ENCODE measurements around the gene WDTC1. TPM values are rescaled to one million over a fixed set of nuclear protein-coding genes. Genes with fewer than 3 reads are reported as not detected.

WDTC1 gene
- total RNA-seq, 1 experiment from 2014 or later = 9.0 TPM

- in situ Hi-C loops (cut with HindIII; ENCODE audit: low pct_unique_long_range_greater_than_20kb, low sequenced_read_pairs) = no loop called here
- no peak for DNase-seq (ENCODE audit: low read depth, low spot score)
Measured at GRCh38 chr1:27316860-27317259, 82.4 kb downstream of the WDTC1 start.

- in situ Hi-C loops (cut with HindIII; ENCODE audit: low pct_unique_long_range_greater_than_20kb, low sequenced_read_pairs) = no loop called here
- DNase-seq (ENCODE audit: low read depth, low spot score) = no peak
Measured at GRCh38 chr1:27318136-27318535, 83.7 kb downstream of the WDTC1 start.

GRCh38 chr1:27318596-27318995 is 84.2 kb downstream of the WDTC1 start:
- in situ Hi-C loops (cut with HindIII; ENCODE audit: low pct_unique_long_range_greater_than_20kb, low sequenced_read_pairs) = no loop called here
- no peak for DNase-seq (ENCODE audit: low read depth, low spot score)

GRCh38 chr1:27321813-27322568 is 87.6 kb downstream of the WDTC1 start, which contains the start of gene TMEM222:
Gene TMEM222, plus strand, starts transcription at chr1:27322163. Its CDS starts 35 bp downstream, at chr1:27322198.
- peak; percentile 95 for DNase-seq (ENCODE audit: low read depth, low spot score)
- in situ Hi-C loops (cut with HindIII; ENCODE audit: low pct_unique_long_range_greater_than_20kb, low sequenced_read_pairs) = no loop called here

GRCh38 chr1:27322569-27323240 is 88.3 kb downstream of the WDTC1 start:
- in situ Hi-C loops (cut with HindIII; ENCODE audit: low pct_unique_long_range_greater_than_20kb, low sequenced_read_pairs) = no loop called here
- DNase-seq (ENCODE audit: low read depth, low spot score) = no peak

- in situ Hi-C loops (cut with HindIII; ENCODE audit: low pct_unique_long_range_greater_than_20kb, low sequenced_read_pairs) = no loop called here
- no peak for DNase-seq (ENCODE audit: low read depth, low spot score)
Measured at GRCh38 chr1:27325286-27325685, 90.9 kb downstream of the WDTC1 start.

GRCh38 chr1:27327964-27328363 is 93.5 kb downstream of the WDTC1 start:
- in situ Hi-C loops (cut with HindIII; ENCODE audit: low pct_unique_long_range_greater_than_20kb, low sequenced_read_pairs) = no loop called here
- DNase-seq (ENCODE audit: low read depth, low spot score) = no peak

GRCh38 chr1:27330786-27331185 is 96.4 kb downstream of the WDTC1 start:
- in situ Hi-C loops (cut with HindIII; ENCODE audit: low pct_unique_long_range_greater_than_20kb, low sequenced_read_pairs) = no loop called here

GRCh38 chr1:27331426-27331825 is 97.0 kb downstream of the WDTC1 start:
- no peak for DNase-seq (ENCODE audit: low read depth, low spot score)
- in situ Hi-C loops (cut with HindIII; ENCODE audit: low pct_unique_long_range_greater_than_20kb, low sequenced_read_pairs) = no loop called here

More at GRCh38 chr1:27330786-27331185, 96.4 kb downstream of the WDTC1 start:
- no peak for DNase-seq (ENCODE audit: low read depth, low spot score)

- in situ Hi-C loops (cut with HindIII; ENCODE audit: low pct_unique_long_range_greater_than_20kb, low sequenced_read_pairs) = no loop called here
- DNase-seq (ENCODE audit: low read depth, low spot score) = no peak
Measured at GRCh38 chr1:27331922-27332321, 97.5 kb downstream of the WDTC1 start.

GRCh38 chr1:27332536-27333281 is 98.3 kb downstream of the WDTC1 start:
- in situ Hi-C loops (cut with HindIII; ENCODE audit: low pct_unique_long_range_greater_than_20kb, low sequenced_read_pairs) = no loop called here
- peak; percentile 53 for DNase-seq (ENCODE audit: low read depth, low spot score)

- in situ Hi-C loops (cut with HindIII; ENCODE audit: low pct_unique_long_range_greater_than_20kb, low sequenced_read_pairs) = no loop called here
- DNase-seq (ENCODE audit: low read depth, low spot score) = no peak
Measured at GRCh38 chr1:27333717-27334279, 99.4 kb downstream of the WDTC1 start.

GRCh38 chr1:27335506-27336422 is 101.3 kb downstream of the WDTC1 start:
- DNase-seq (ENCODE audit: low read depth, low spot score) = no peak
- in situ Hi-C loops (cut with HindIII; ENCODE audit: low pct_unique_long_range_greater_than_20kb, low sequenced_read_pairs) = no loop called here

- no peak for DNase-seq (ENCODE audit: low read depth, low spot score)
- in situ Hi-C loops (cut with HindIII; ENCODE audit: low pct_unique_long_range_greater_than_20kb, low sequenced_read_pairs) = no loop called here
Measured at GRCh38 chr1:27336756-27337155, 102.3 kb downstream of the WDTC1 start.

- DNase-seq (ENCODE audit: low read depth, low spot score) = no peak
- in situ Hi-C loops (cut with HindIII; ENCODE audit: low pct_unique_long_range_greater_than_20kb, low sequenced_read_pairs) = no loop called here
Measured at GRCh38 chr1:27338751-27339150, 104.3 kb downstream of the WDTC1 start.

GRCh38 chr1:27339213-27339612 is 104.8 kb downstream of the WDTC1 start:
- in situ Hi-C loops (cut with HindIII; ENCODE audit: low pct_unique_long_range_greater_than_20kb, low sequenced_read_pairs) = no loop called here

More at GRCh38 chr1:27339213-27339612, 104.8 kb downstream of the WDTC1 start:
- no peak for DNase-seq (ENCODE audit: low read depth, low spot score)
